Ishikawa (cell line): Measurements from ENCODE around the gene KLF3.

Experiments used
- CEBPB ChIP-seq: IDR thresholded peaks from 2 replicates; pipeline ENCODE4 v1.6.1; 2012
- CREB1 ChIP-seq: IDR thresholded peaks from 2 replicates; pipeline ENCODE4 v1.6.1; 2012; ENCODE audit warnings: low read depth
- EGR1 ChIP-seq: IDR thresholded peaks from 2 replicates; pipeline ENCODE4 v1.6.1; 2012
- EP300 ChIP-seq: IDR thresholded peaks from 2 replicates; pipeline ENCODE4 v1.6.1; 2012; ENCODE audit warnings: borderline replicate concordance
- FOXM1 ChIP-seq: IDR thresholded peaks from 2 replicates; pipeline ENCODE4 v1.6.1; 2012; ENCODE audit warnings: low read depth, borderline replicate concordance
- NFIC ChIP-seq: IDR thresholded peaks from 2 replicates; pipeline ENCODE4 v1.6.1; 2012
- RAD21 ChIP-seq: IDR thresholded peaks from 2 replicates; pipeline ENCODE4 v1.6.1; 2012; ENCODE audit warnings: low read depth
- TAF1 ChIP-seq: IDR thresholded peaks from 2 replicates; pipeline ENCODE4 v1.6.1; 2012; ENCODE audit warnings: low read depth, mild to moderate bottlenecking
- TCF12 ChIP-seq: IDR thresholded peaks from 2 replicates; pipeline ENCODE4 v1.6.1; 2012; ENCODE audit warnings: low read depth
- TEAD4 ChIP-seq: IDR thresholded peaks from 2 replicates; pipeline ENCODE4 v1.6.1; 2012
- YY1 ChIP-seq: IDR thresholded peaks from 2 replicates; pipeline ENCODE4 v1.6.1; 2012; ENCODE audit warnings: low read depth
- ZBTB7A ChIP-seq: IDR thresholded peaks from 2 replicates; pipeline ENCODE4 v1.6.1; 2012; ENCODE audit warnings: low read depth
- TF ChIP-seq, protein P1 (sequence below): IDR thresholded peaks from 2 replicates; pipeline ENCODE4 v1.6.1; 2012
- TF ChIP-seq, protein P2 (sequence below): IDR thresholded peaks from 2 replicates; pipeline ENCODE4 v1.6.1; 2012; ENCODE audit warnings: low read depth, mild to moderate bottlenecking
- TF ChIP-seq, protein P3 (sequence below): IDR thresholded peaks from 2 replicates; pipeline ENCODE4 v1.6.1; 2012

KLF3 gene

GRCh38 chr4:38695809-38696208 lies 31.8 kb downstream of the KLF3 start:
- no peak for TF ChIP-seq CEBPB
- TF ChIP-seq EP300 = no peak
- TF ChIP-seq NFIC = no peak
- TF ChIP-seq, protein P1, sequence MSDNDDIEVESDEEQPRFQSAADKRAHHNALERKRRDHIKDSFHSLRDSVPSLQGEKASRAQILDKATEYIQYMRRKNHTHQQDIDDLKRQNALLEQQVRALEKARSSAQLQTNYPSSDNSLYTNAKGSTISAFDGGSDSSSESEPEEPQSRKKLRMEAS = no peak
- TF ChIP-seq TAF1 = no peak
- TF ChIP-seq, protein P2, sequence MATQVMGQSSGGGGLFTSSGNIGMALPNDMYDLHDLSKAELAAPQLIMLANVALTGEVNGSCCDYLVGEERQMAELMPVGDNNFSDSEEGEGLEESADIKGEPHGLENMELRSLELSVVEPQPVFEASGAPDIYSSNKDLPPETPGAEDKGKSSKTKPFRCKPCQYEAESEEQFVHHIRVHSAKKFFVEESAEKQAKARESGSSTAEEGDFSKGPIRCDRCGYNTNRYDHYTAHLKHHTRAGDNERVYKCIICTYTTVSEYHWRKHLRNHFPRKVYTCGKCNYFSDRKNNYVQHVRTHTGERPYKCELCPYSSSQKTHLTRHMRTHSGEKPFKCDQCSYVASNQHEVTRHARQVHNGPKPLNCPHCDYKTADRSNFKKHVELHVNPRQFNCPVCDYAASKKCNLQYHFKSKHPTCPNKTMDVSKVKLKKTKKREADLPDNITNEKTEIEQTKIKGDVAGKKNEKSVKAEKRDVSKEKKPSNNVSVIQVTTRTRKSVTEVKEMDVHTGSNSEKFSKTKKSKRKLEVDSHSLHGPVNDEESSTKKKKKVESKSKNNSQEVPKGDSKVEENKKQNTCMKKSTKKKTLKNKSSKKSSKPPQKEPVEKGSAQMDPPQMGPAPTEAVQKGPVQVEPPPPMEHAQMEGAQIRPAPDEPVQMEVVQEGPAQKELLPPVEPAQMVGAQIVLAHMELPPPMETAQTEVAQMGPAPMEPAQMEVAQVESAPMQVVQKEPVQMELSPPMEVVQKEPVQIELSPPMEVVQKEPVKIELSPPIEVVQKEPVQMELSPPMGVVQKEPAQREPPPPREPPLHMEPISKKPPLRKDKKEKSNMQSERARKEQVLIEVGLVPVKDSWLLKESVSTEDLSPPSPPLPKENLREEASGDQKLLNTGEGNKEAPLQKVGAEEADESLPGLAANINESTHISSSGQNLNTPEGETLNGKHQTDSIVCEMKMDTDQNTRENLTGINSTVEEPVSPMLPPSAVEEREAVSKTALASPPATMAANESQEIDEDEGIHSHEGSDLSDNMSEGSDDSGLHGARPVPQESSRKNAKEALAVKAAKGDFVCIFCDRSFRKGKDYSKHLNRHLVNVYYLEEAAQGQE = no peak
- TF ChIP-seq YY1 = no peak
- no peak for TF ChIP-seq EGR1
- TF ChIP-seq TCF12 = no peak
- TF ChIP-seq, protein P3, sequence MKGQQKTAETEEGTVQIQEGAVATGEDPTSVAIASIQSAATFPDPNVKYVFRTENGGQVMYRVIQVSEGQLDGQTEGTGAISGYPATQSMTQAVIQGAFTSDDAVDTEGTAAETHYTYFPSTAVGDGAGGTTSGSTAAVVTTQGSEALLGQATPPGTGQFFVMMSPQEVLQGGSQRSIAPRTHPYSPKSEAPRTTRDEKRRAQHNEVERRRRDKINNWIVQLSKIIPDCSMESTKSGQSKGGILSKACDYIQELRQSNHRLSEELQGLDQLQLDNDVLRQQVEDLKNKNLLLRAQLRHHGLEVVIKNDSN = no peak

GRCh38 chr4:38696697-38697096 lies 32.7 kb downstream of the KLF3 start:
- TF ChIP-seq, protein P2 = no peak
- TF ChIP-seq EP300 (no peak), NFIC (peak; percentile 50; the same call in 1 of the 2 replicates)
- TF ChIP-seq, protein P1 = no peak

GRCh38 chr4:38698176-38698575 lies 34.2 kb downstream of the KLF3 start:
- TF ChIP-seq EGR1 = no peak
- no peak for TF ChIP-seq TEAD4
- no peak for TF ChIP-seq CREB1
- no peak for TF ChIP-seq NFIC
- no peak for TF ChIP-seq RAD21
- no peak for TF ChIP-seq TCF12
- TF ChIP-seq EP300 = no peak
- TF ChIP-seq, protein P1 = no peak
- TF ChIP-seq ZBTB7A = no peak
- no peak for TF ChIP-seq TAF1
- TF ChIP-seq, protein P3 = no peak
- TF ChIP-seq, protein P2 = no peak
- TF ChIP-seq CEBPB = no peak
- no peak for TF ChIP-seq FOXM1
- no peak for TF ChIP-seq YY1

GRCh38 chr4:38699112-38699511 lies 35.1 kb downstream of the KLF3 start:
- TF ChIP-seq TCF12 (no peak), EGR1 (no peak), CREB1 (no peak)
- TF ChIP-seq, protein P2 = no peak
